Measurements from ENCODE around the gene BTBD9.

The BTBD9 gene

DNA sequence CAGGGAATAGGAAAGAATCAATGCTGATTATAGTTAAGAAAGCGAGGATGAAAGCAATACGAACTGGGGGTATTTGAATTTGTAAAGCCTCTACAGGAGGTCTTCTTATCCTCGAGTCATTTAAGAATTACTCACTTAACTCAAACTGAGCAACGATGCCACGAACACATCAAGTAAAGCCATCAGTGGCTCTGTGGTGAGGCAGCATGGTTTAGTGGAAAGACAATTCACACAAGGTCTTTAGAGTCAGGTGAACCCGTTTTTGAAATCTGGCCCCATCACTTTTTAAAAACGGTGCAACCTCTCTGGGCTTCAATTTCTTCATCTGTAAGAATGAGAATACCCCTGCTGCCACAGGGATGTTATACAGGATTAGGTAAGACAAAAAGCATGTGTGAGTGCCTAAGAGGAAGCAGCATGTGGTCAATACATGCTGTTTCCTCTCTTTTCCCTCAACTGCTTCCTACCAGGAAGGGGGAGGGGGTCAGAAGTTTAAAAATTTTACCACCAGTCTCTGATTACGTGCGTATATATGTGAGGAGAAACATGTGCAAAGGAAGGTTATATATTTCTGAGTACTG, 162.0 kb downstream of the BTBD9 start:
- DNase-seq, result no peak
- TF ChIP-seq, protein P1, sequence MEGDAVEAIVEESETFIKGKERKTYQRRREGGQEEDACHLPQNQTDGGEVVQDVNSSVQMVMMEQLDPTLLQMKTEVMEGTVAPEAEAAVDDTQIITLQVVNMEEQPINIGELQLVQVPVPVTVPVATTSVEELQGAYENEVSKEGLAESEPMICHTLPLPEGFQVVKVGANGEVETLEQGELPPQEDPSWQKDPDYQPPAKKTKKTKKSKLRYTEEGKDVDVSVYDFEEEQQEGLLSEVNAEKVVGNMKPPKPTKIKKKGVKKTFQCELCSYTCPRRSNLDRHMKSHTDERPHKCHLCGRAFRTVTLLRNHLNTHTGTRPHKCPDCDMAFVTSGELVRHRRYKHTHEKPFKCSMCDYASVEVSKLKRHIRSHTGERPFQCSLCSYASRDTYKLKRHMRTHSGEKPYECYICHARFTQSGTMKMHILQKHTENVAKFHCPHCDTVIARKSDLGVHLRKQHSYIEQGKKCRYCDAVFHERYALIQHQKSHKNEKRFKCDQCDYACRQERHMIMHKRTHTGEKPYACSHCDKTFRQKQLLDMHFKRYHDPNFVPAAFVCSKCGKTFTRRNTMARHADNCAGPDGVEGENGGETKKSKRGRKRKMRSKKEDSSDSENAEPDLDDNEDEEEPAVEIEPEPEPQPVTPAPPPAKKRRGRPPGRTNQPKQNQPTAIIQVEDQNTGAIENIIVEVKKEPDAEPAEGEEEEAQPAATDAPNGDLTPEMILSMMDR (IDR thresholded peaks at IDR 0.05; ENCODE audit: low read depth, low read length), result no peak
- Histone ChIP-seq H3K27ac (no peak overlapping the region), H3K9me3 (ENCODE audit: severe bottlenecking) (no peaks in the 10 kb centered on the region), H3K36me3 (no peaks in the 10 kb centered on the region), H3K4me3 (ENCODE audit: low read depth, low read length) (no peak overlapping the region), H3K27me3 (ENCODE audit: insufficient read depth, low read depth, severe bottlenecking) (no peaks in the 10 kb centered on the region)

DNA sequence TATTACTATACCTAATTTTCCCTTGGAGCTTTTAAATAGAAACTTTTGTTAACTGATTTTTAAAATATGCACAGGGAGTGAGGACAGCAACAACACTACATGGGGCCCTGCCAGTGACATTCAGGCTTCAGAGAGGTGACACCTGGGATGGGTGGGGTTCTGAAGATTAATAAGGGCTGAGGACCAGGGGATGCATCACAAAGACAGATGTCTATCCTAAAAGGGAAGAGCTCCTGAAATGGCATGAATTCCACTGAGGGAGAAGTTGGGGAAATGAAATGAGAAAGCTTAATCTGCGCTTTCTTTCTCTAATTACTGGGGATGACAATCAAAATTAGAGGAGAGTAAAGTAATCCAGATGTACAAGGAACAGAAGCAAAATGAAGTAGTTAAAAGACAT, 162.8 kb downstream of the BTBD9 start:
- Histone ChIP-seq H3K9me3 (ENCODE audit: severe bottlenecking) (no peaks in the 10 kb centered on the region), H3K27ac (no peak overlapping the region), H3K27me3 (ENCODE audit: insufficient read depth, low read depth, severe bottlenecking) (no peaks in the 10 kb centered on the region), H3K4me3 (ENCODE audit: low read depth, low read length) (no peak overlapping the region), H3K36me3 (no peaks in the 10 kb centered on the region)
- TF ChIP-seq, protein P1 (IDR thresholded peaks at IDR 0.05; ENCODE audit: low read depth, low read length), result no peak
- DNase-seq, result no peak

DNA sequence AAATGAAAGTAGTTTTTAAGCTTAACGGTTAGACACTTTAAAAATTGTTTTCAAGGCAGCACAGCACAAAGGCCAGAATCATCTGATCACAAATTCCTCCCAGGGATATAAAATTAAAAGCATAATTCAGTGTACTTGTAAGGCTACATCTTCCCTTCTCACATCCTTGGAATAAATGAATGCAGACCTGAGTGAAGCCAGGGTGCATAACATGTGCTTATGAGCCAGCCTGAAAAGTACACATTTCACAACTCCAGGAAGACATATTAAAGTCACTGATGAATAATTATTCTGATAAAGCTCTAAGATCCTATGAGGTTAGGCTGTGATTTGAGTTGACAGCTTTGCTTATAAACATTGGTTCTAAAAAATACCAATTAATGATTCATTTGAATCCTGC, 163.6 kb downstream of the BTBD9 start:
- Histone ChIP-seq H3K4me3 (ENCODE audit: low read depth, low read length) (no peak overlapping the region), H3K36me3 (no peaks in the 10 kb centered on the region), H3K27me3 (ENCODE audit: insufficient read depth, low read depth, severe bottlenecking) (no peaks in the 10 kb centered on the region), H3K9me3 (ENCODE audit: severe bottlenecking) (no peaks in the 10 kb centered on the region), H3K27ac (no peak overlapping the region)
- TF ChIP-seq, protein P1 (IDR thresholded peaks at IDR 0.05; ENCODE audit: low read depth, low read length), result no peak
- DNase-seq, result no peak

DNA sequence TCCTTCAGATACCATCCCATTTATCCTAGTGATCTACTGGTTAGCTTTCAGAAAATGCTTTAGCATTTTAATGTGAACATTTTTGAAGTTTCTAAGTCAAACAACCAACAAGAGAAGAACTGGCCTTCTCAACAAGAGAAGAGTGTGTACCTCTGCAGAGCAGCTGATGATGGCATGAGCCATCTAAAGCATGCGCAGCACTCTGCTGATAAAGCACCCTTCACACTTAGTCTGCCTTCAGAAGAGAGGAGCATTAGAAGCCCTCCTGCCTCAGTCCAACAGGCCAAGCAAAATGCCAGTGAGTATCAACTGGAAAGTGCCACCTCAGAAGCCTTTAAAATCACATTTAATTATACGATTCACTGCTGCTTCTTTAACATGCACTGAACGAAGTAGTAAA, 169.2 kb downstream of the BTBD9 start:
- TF ChIP-seq, protein P1 (IDR thresholded peaks at IDR 0.05; ENCODE audit: low read depth, low read length), result no peak
- Histone ChIP-seq H3K9me3 (ENCODE audit: severe bottlenecking) (no peaks in the 10 kb centered on the region), H3K27ac (no peak overlapping the region), H3K36me3 (no peaks in the 10 kb centered on the region), H3K4me3 (ENCODE audit: low read depth, low read length) (no peak overlapping the region), H3K27me3 (ENCODE audit: insufficient read depth, low read depth, severe bottlenecking) (no peaks in the 10 kb centered on the region)
- DNase-seq, result no peak

DNA sequence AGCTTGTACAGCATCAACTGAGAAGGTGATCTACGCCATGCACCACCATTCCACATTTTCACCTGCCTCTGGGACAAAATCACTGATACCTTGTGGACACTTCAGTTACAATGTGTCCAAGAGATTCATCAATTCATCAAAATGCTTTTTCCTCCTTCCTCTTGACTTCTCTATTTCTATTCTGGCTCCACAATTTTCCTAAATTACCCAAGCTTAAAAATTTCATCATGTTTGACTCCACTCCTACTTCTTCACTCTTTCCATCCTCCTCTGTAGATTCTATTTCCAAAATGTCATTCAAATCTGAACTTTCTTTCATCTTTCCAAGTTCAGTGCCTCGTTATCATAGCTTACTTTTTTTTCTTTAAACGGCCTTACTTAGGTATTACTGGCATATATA, 172.2 kb downstream of the BTBD9 start:
- H3K36me3 ChIP-seq, result no peaks in the 10 kb centered on the region
- no peaks in the 10 kb centered on the region for H3K27me3 ChIP-seq (ENCODE audit: insufficient read depth, low read depth, severe bottlenecking)
- no peak for DNase-seq
- TF ChIP-seq, protein P1 (IDR thresholded peaks at IDR 0.05; ENCODE audit: low read depth, low read length), result no peak
- H3K27ac ChIP-seq, result no peak overlapping the region
- H3K9me3 ChIP-seq (ENCODE audit: severe bottlenecking), result no peaks in the 10 kb centered on the region
- no peak overlapping the region for H3K4me3 ChIP-seq (ENCODE audit: low read depth, low read length)

DNA sequence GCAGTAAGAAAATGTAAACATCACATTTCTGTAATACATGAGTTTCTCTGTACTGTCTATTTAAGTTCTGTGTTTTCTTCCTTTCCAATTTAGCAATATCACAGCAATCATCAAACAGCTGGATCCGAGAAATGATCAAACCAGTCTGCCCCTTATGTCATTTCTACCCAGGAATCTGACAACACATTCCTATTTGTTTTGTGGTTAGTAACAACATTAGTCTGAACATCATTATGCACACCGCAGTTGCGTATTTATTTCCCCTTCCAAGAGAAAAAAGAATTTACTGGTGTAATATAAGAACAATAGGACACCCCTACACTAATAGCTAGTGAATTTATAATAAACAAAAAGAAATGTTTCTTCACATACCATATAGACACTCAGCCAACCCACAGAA, 179.5 kb downstream of the BTBD9 start:
- Histone ChIP-seq H3K9me3 (ENCODE audit: severe bottlenecking) (no peaks in the 10 kb centered on the region), H3K36me3 (no peaks in the 10 kb centered on the region), H3K27me3 (ENCODE audit: insufficient read depth, low read depth, severe bottlenecking) (no peaks in the 10 kb centered on the region), H3K4me3 (ENCODE audit: low read depth, low read length) (no peak overlapping the region), H3K27ac (no peak overlapping the region)
- TF ChIP-seq, protein P1 (IDR thresholded peaks at IDR 0.05; ENCODE audit: low read depth, low read length), result no peak
- DNase-seq, result no peak

Measured in WERI-Rb-1 (cell line).